Stimulated activated CD4-positive, alpha-beta T cell treated with anti-CD3 and anti-CD28 coated beads, TNF-alpha, amount 100 ng/mL, for 48 hours (primary cell): ENCODE data around the gene C14orf39.

Source experiments
- DNase-seq, 3 donors: peaks; one replicate each; pipeline ENCODE4 v3.0.0-alpha.2; 2020; ENCODE audit warnings: low read depth in 3 of 3

C14orf39 gene, protein sequence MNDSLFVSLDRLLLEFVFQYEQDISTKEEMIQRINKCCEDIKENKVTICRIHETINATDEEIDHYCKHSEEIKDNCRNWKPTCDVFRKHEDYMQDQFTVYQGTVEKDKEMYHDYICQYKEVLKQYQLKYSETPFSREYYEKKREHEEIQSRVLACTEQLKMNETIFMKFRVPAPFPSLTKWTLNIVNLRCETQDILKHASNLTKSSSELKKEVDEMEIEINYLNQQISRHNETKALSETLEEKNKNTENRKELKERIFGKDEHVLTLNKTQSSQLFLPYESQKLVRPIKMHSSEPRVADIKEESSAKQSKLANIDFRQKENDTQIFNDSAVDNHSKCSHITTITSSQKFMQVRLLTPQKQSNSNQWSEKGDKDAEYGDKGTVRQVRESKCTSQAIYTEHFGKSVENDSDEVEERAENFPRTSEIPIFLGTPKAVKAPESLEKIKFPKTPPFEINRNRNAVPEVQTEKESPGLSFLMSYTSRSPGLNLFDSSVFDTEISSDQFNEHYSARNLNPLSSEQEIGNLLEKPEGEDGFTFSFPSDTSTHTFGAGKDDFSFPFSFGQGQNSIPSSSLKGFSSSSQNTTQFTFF

DNA sequence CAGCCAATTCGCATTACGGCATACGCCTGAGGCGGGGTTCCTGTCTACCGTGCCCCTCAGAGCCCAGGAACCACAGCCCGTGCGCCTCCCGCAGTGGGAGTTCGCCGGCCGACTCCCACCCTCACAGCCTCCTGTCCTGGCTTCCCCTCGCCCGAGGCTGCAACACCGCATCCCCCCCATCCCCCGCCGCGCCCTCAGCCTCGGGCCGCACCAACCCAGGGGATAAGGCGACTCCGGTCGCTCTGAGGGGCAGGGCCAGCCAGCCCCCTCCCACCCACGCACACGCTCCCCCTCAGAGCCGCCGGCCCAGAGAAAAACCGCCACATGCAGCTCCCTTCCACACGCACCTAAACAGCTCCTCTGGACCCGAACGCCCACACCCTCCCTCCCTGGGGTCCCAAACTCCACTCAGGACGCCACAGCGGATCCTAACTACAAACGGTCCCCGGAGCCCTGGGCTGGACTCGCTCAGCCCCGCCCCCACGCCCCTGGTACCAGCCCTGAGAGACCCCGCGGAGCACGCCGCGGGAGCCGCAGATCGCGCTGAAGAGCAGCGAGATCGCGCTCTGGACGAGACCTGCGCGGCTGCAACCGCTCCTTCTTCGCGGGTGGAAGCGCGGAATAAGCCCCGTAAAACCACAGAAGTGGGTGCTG, at the start of gene C14orf39:
Gene C14orf39, minus strand, starts transcription at position 466 of the 654 bp plus-strand sequence. CDS start 985 bp downstream, outside the sequence.
- no peak for DNase-seq

DNA sequence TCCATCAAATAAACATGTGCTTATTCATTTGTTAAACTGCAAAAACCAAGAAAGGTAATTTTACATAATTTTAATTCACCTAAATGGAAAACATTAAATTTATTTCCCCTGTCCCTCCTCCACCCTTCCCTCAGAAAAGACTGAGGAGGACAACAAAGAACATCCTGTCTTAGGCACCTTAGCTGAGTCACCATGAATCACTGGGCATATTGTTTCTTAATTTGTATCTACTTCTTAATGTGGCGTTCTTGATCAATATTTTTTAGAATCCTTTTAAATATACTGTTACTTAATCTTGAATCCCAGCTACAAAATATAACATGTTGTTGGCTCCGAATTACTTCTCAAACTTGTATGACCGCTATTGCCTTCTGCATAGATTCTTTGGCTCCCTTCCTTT, 46.6 kb upstream of the C14orf39 start:
- no peak for DNase-seq

DNA sequence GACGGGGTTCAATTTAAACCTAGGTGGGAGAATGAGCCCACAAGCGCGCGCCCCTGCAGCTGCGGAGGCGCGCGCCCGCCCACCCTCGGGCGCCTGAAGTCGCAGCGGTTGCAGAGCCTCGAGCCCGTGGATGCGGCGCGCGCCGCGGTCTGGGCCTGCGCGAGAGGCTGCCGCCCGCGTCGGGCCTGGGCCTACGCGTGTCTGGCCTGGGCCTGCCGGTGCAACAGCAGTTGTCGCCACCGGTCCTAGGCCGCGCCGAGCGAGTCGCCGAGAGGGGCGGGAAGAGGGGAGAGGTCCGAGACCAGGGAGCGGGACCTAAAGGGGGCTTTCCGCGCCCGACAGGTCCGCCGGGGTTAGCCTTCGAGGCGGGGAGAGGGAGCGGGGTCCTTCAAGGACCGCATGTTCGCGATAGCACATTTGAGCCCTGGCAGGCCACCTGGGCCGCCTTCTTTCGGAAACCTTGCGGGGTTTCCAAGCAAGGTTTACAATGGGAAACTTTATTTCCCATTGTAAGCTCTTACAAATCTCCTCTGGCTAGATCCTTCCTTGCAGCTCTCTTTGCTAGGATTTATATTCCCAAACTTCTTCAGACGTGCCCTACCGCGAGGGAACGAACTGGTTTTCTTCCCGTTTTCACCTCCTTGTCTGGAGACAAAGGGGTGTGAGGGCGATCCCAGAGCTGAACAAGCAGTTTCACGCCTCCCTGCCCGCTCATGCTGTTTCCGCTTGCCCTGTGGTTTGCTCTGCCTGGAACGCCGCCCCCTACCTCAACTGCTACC, 29.8 kb upstream of the C14orf39 start:
- DNase-seq = no peak

DNA sequence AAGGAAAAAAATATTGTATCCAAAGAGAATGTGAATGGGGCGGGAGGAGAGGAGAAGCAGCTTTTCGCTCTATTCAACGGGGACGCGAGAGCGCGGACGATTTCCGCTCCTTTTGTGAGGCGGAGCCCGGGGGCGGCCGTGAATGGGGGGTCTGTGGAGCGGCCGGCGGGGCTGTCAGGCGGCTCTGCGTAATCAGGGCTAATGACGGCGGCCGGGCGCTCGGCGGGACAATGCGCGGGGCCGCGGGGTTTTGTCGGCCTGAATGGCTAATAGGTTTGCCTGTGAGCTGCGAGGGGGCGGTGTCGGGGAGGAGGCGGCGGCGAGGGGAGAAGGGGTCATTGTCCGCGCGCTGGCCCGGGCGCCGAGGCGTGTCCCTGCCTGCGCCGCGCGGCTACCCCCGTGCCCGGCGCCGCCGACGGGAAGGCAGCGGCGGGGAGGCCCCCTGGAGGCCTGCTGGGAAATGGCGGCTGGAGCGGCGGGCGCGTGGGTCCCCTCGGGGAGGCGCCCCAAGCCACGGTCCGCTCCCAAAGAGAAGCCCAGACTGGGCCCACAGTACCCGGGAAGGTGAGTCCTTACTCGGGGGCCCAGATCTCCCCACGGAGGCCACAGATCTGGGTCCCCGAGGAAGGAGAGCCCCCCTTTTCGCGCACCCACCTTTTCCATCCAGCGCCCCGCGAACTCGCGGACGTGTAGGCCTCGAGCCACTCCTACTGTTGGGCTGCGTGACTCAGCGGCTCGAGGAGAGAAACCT, 29.1 kb upstream of the C14orf39 start:
- DNase-seq = no peak

DNA sequence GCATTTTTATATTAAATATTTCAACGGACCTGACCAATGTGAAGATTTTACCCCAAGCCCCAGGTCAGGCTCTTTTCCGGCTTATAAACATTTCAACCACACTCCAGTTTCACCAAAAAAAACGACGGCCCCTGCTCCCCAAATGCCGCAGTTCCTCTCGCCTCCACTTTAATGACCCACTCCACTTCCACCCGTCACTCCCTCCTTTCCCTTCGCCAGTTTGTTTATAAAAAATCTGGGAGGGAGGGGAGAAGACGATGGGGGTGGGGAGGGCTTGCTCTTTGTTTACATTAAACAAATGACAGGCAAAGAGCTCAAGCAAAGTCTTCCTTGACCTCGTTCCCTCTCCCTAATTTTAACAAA, 28.5 kb upstream of the C14orf39 start:
- DNase-seq = no peak

DNA sequence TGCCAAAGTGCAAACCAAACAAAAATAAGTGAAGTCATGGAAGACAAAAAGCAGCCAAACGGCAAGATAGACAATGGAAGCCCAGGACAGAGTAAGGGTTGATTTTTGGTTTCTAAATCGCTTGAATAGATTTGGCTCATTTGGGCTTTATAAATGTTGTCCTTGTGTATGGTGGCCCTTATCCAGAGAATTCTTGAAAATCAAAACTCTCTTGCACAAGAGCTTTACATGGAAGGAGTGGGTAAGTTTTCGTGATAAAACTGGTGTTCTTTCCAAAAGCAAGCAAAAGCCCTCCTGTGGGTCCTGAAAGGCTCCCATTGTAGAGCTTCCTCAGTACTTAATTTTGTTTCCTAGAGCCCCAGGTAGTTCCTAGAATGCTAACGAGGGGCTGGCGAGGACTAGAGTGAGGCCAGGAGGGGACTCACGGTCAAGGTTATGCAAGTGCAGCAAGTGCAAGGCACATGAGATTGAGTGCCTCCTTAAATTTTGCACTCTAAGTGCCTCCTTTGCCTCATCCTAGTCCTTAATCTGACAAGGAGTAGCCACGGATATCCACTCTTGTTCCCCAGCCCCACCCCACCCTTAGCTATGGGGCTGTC, 27.2 kb upstream of the C14orf39 start:
- DNase-seq = no peak

DNA sequence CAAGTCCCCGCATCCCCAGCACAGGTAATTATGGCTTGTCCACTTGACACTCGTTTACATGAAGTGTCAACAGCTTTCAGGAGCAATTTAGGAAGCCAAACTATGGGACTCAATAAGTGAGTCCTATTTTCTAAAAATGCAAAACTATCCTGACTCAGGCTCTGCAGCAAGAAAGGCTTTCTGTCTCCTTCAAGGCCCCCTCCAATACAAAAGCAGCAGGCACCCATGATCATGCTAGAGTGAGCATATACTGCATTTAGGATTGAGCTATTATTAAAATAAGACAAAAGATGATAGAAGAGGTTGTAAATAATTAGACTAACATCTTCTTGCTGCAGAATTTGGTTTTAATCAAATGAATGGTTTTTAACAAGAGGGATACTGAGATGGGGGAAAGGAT, 26.3 kb upstream of the C14orf39 start:
- DNase-seq = no peak

DNA sequence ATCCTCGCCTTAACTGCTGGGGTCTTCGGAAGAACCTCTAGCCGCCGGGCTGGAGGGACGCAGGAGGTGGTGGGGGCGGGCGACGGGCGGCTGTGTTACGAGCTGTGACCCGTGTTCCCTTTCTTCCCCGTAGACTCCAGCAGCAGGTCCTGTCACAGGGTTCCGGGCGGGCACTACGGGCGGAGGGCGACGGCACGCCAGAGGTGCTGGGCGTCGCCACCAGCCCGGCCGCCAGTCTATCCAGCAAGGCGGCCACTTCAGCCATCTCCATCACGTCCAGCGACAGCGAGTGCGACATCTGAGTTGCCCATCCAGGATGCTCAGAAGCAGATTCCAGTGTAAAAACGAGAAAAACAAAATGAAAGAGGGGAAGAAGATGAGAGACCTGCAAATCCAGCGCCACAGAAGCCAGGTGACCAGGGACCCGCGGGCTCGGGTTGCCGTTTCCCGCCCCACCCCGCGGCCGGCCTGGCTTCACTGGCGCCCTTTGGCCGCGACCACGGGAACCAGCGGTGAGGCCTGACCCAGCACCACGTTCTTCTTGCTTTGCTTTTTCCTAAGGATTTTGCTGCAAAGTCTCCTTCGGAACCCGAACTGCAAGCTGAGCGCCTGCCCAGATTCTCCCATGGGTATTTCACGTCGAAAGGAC, 25.2 kb upstream of the C14orf39 start:
- DNase-seq = no peak

DNA sequence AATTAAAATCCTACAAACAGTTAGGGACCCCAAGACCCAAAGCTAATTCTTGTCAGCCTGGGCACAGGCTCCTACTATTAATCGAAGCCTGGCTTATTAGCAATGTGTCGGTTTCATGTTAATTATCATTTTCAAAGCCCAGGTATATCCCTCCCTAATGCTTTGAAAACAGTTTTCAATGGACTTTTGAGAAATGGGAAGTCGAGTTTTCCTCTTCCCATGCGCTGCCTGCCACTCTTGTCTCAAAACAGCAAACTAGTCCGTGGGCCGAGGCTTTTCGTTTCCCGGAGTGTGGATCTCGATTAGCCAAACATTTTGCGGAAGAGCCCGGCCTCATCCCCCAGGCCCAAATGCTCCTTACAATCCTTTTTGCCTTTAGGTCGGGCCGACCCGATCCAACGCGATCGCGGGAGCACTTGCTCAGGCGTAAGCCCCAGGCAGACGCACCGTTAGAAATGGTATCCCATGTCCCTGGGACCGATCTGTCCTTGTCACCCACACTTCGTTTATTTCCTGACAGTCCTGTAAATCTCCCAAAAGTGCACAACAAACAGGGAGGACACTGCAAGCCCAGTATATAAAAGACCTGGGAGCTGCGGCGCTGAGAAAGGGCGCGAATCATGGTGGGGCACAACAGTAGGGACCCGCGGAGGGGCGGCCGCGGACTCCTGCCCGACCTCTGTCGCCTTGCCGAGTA, 24.5 kb upstream of the C14orf39 start:
- no peak for DNase-seq

DNA sequence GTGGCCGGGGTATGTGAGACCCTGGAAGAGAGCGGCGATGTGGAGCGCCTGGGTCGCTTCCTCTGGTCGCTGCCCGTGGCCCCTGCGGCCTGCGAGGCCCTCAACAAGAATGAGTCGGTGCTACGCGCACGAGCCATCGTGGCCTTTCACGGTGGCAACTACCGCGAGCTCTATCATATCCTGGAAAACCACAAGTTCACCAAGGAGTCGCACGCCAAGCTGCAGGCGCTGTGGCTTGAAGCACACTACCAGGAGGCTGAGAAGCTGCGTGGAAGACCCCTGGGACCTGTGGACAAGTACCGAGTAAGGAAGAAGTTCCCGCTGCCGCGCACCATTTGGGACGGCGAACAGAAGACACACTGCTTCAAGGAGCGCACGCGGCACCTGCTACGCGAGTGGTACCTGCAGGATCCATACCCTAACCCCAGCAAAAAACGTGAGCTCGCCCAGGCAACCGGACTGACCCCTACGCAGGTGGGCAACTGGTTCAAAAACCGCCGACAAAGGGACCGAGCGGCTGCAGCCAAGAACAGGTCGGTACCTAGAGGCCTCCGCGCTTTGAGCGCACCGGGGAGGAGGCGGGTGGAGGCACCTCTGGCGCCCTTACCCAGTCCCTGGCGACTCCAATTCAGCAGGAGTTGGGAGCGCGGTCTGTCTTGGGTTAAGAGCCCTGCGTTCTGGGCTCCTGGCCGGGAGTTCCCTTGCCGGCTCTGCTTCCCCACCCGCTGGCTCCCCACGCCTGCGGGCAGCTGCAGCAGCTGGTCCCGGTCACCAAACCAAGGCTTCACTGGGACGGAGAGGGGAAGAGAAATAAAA, 23.8 kb upstream of the C14orf39 start:
- DNase-seq = no peak

DNA sequence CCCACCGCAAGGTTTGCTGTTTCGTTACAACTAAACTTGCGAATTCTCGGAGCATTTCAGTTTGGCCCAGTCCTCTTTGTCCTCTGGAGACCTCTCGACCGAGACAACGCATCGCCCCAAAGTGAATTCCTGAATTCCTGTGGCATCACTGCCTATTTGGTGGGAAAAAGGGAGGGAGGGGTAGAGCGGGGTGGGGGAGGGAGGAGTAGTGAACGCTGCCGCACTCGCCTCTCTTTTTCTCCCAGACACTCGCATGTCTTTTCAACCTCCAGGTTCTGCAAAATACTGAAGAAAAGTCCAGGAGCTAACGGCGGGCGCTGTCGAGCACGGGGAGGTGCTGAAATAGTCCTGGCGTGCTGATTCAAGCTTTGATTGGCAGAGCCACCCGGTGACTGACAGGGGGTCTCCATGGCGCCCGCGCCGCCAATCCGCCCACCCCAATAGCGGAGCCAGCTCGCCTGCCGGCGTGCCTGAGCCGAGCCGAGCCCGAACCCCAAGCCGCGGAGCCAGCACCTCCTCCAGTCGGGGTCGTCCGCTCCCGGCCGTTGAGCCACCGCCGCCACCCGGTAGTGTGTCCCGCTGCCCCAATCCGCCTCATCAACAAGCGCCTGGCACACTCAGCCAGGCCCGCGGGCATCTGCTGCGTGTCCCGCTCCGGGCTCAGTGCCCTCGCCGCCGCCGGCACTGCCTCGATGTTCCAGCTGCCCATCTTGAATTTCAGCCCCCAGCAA, 23.0 kb upstream of the C14orf39 start, which contains the start of gene SIX6:
Gene SIX6, plus strand, starts transcription at position 440 of the 731 bp plus-strand sequence. Its CDS starts 253 bp downstream, at position 693.
- no peak for DNase-seq

DNA sequence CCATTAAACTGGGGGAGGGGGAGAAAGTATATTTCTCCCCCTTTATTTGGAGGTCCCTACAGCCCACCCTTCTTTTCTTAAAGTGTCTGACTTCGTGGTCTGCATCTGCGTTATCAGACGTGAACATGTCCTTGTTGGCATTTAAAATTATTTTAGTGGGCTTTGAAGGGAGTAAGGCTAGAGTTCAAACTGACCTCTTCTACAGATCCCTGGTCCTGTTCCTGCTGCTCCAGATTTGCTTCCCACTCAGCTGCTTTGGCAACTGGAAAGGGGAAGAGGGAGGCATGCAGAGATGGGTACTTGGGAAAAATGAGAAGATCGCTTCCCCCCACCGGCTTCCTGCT, 22.5 kb upstream of the C14orf39 start:
- no peak for DNase-seq

DNA sequence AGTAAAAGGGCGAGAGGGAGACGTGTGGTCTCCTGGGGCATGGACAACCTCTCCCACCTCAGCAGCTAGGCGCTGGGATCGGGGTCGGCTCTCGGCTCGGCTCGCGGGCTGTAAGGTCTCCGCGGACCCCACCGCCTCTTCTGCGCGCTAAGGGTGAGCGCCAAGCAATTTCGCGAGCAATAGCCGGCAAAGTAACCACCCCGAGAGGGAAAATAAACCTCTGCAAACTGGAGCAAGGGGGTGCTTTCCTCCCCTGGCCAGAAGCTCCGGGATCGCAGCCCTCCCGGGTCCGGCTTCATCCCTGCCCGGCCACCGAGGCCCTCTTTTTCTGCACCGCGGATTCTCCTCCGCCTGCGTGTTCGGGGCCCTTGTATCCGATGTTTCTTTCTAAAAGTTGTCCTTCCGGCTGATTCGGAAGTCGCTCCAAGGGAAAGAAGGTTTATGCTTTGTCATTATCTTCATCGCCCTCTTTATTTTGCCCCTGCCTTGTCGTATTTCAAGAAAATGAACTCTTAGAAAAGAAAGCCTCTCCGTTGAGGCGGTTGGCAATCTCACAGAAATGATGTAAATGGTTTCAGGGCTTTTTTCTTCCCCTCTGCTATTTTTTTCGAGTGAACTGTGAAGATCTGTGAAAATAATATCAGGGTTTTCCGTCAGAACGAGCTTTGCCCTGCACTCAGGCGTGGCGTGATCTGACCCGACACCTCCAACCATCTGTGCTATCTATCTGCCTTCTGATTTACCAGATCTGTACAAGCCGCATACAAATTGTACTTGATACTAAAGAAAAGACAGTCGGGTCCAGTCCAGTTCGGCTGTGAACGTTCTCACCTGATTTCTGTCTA, 21.3 kb upstream of the C14orf39 start:
- no peak for DNase-seq

DNA sequence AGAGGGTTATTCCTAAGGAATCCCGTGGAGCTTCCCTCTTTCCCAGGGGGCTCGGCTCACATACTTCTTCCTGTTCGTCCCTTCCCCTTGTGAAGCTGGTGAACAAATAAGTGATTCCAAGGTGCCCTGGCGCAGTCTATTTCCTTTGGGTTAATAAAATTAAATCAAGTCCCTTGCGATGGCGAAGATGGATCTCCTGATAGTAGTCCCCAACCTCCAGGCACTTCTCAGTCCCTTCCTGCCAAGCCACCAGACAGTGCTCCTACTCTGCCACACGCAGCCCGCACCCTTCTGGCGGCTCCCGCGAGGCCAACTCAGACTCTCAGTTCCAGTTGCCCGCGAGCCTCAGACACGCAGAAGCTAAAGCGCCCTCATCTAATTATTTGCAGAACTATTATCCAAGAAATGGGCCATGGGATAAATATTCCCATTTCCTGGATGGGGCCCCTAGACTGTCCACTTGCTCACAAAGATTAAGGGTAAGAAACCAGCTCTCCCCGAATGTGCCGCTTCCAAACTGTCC, 20.7 kb upstream of the C14orf39 start:
- DNase-seq = no peak

DNA sequence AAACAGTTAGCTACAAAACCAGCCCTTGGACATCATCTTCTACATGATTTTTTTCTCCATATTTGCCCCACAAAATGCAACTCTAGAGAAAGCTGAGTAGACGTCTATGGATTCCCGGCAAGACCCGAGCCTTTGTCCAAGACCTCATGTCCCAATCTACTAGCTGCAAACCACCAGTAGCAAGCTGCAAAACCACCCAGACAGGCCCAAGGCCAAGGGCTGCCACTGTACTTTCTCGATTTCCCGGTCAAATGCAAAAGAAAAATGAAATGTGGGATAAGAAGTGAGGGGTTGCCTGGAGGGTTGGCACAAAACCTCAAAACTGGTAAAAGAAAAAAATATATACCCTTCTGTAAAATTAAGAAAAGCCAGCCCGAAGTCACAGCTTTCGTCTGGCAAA, 20.1 kb upstream of the C14orf39 start:
- no peak for DNase-seq

DNA sequence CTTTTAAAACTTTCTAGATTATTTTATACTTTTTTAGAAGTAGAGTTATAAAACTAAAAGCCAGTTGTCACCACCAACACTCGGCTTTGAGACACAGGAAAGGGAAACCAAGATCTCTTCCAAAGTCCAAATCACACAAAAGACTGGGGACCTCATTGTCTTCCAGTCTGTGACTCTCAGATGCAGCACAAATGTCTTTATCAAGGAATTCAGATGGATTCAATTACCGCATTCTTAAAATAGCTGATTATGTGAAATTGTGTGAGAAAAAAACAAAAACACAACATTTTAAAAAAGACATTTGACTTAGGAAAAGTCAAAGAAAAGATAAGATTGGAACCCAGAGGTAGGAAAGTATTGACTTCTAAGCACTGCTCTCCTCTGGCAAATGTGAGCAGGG, 19.6 kb upstream of the C14orf39 start:
- no peak for DNase-seq

DNA sequence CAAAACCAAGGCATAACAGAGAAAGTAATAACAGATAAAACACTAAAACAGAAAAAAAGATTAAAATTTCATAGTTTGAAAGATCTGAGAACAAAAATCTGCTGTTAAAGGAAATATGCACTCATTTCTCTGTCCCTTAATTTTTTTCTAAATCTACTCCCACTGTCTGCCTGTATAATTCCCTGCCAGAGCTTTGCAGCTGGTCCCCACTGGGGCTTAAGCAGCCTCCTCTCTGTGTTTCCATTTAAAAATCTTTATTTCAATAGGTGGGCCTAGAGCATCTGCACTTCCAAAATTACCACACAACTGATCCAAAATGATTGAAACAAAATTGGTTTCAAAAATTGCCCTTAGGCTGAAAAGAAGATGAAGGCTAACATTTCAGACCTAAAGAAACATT, 16.7 kb upstream of the C14orf39 start:
- DNase-seq = no peak
